ENCODE data around the gene GMDS.

Gene GMDS

GRCh38 chr6:1678201-1678600 is 567.2 kb downstream of the GMDS start:
- Histone ChIP-seq H2AFZ (ENCODE audit: low read length) (no peak overlapping the region), H4K20me1 (ENCODE audit: insufficient read depth, low read length) (no peaks in the 10 kb centered on the region), H3K27ac (ENCODE audit: low read length) (no peak overlapping the region), H3K36me3 (replicated peaks; ENCODE audit: insufficient read depth, low read length) (no peaks in the 10 kb centered on the region), H3K9ac (ENCODE audit: low read length) (no peak overlapping the region), H3K4me2 (ENCODE audit: low read depth, low read length) (no peak overlapping the region), H3K79me2 (ENCODE audit: low read length) (no peaks in the 10 kb centered on the region), H3K4me1 (ENCODE audit: low read length) (no peaks in the 10 kb centered on the region), H3K27me3 (replicated peaks; ENCODE audit: insufficient read depth, low read length) (no peaks in the 10 kb centered on the region), H3K9me3 (replicated peaks; ENCODE audit: insufficient read depth, low read length) (no peaks in the 10 kb centered on the region), H3F3A (ENCODE audit: insufficient read depth, low read length) (no peaks in the 10 kb centered on the region), H3K4me3 (ENCODE audit: low read length) (no peak overlapping the region), H3K9me2 (replicated peaks; ENCODE audit: insufficient read depth, low read length) (no peaks in the 10 kb centered on the region)
- TF ChIP-seq CTCF (IDR thresholded peaks at IDR 0.05; ENCODE audit: low read length): no peak
- TF ChIP-seq EZH2 (optimal IDR thresholded peaks at IDR 0.05; ENCODE audit: low read depth, low read length): no peak
- no peak for TF ChIP-seq EZH2phosphoT487 (IDR thresholded peaks at IDR 0.05; ENCODE audit: low read length)
- no peak for DNase-seq

GRCh38 chr6:1672379-1672778 is 573.0 kb downstream of the GMDS start:
- no peak for DNase-seq
- no peak overlapping the region for H3K27ac ChIP-seq (ENCODE audit: low read length)
- H3K36me3 ChIP-seq (replicated peaks; ENCODE audit: insufficient read depth, low read length): no peaks in the 10 kb centered on the region
- H2AFZ ChIP-seq (ENCODE audit: low read length): no peak overlapping the region
- no peak overlapping the region for H3K9ac ChIP-seq (ENCODE audit: low read length)
- H3K79me2 ChIP-seq (ENCODE audit: low read length): no peaks in the 10 kb centered on the region
- H3F3A ChIP-seq (ENCODE audit: insufficient read depth, low read length): no peaks in the 10 kb centered on the region
- H3K9me3 ChIP-seq (replicated peaks; ENCODE audit: insufficient read depth, low read length): no peaks in the 10 kb centered on the region
- H4K20me1 ChIP-seq (ENCODE audit: insufficient read depth, low read length): no peaks in the 10 kb centered on the region
- no peak overlapping the region for H3K4me3 ChIP-seq (ENCODE audit: low read length)
- no peaks in the 10 kb centered on the region for H3K27me3 ChIP-seq (replicated peaks; ENCODE audit: insufficient read depth, low read length)
- no peak overlapping the region for H3K4me2 ChIP-seq (ENCODE audit: low read depth, low read length)
- H3K4me1 ChIP-seq (ENCODE audit: low read length): no peaks in the 10 kb centered on the region
- H3K9me2 ChIP-seq (replicated peaks; ENCODE audit: insufficient read depth, low read length): no peaks in the 10 kb centered on the region
- TF ChIP-seq CTCF (IDR thresholded peaks at IDR 0.05; ENCODE audit: low read length): no peak
- TF ChIP-seq EZH2 (optimal IDR thresholded peaks at IDR 0.05; ENCODE audit: low read depth, low read length): no peak
- no peak for TF ChIP-seq EZH2phosphoT487 (IDR thresholded peaks at IDR 0.05; ENCODE audit: low read length)

GRCh38 chr6:1670711-1671462 is 574.5 kb downstream of the GMDS start:
- Histone ChIP-seq H3K4me2 (ENCODE audit: low read depth, low read length) (no peak overlapping the region), H3K9ac (ENCODE audit: low read length) (no peak overlapping the region), H3K4me3 (ENCODE audit: low read length) (no peak overlapping the region), H3K27me3 (replicated peaks; ENCODE audit: insufficient read depth, low read length) (no peaks in the 10 kb centered on the region), H3K36me3 (replicated peaks; ENCODE audit: insufficient read depth, low read length) (no peaks in the 10 kb centered on the region), H4K20me1 (ENCODE audit: insufficient read depth, low read length) (no peaks in the 10 kb centered on the region), H3K9me2 (replicated peaks; ENCODE audit: insufficient read depth, low read length) (no peaks in the 10 kb centered on the region), H3K4me1 (ENCODE audit: low read length) (no peaks in the 10 kb centered on the region), H2AFZ (ENCODE audit: low read length) (no peak overlapping the region), H3F3A (ENCODE audit: insufficient read depth, low read length) (no peaks in the 10 kb centered on the region), H3K79me2 (ENCODE audit: low read length) (no peaks in the 10 kb centered on the region), H3K9me3 (replicated peaks; ENCODE audit: insufficient read depth, low read length) (no peaks in the 10 kb centered on the region), H3K27ac (ENCODE audit: low read length) (no peak overlapping the region)
- DNase-seq: no peak
- TF ChIP-seq CTCF (IDR thresholded peaks at IDR 0.05; ENCODE audit: low read length) (no peak), EZH2phosphoT487 (IDR thresholded peaks at IDR 0.05; ENCODE audit: low read length) (no peak), EZH2 (optimal IDR thresholded peaks at IDR 0.05; ENCODE audit: low read depth, low read length) (no peak)
